Trophoblast cell (in vitro differentiated cells and primary cell): ENCODE data around the gene NCK2.

Experiments used
- DNase-seq, 2 donors: peaks; one replicate each; pipeline ENCODE4 v3.0.0-alpha.2; 2016
- H2AFZ ChIP-seq: 2 replicates; pipeline ENCODE4 v1.6.1; 2013; ENCODE audit warnings: low read length, moderate library complexity, mild to moderate bottlenecking; ENCODE audit not compliant: insufficient read depth, poor library complexity
- H2AK5ac ChIP-seq: 2 replicates; pipeline ENCODE4 v1.6.1; 2013; ENCODE audit warnings: mild to moderate bottlenecking, low read length
- H2BK120ac ChIP-seq: 2 replicates; pipeline ENCODE4 v1.6.1; 2013; ENCODE audit warnings: low read length, mild to moderate bottlenecking, moderate library complexity; ENCODE audit not compliant: insufficient read depth, poor library complexity
- H2BK12ac ChIP-seq: 2 replicates; pipeline ENCODE4 v1.6.1; 2013; ENCODE audit warnings: mild to moderate bottlenecking, low read length, moderate library complexity
- H2BK5ac ChIP-seq: 2 replicates; pipeline ENCODE4 v1.6.1; 2013; ENCODE audit warnings: low read length, low read depth, moderate library complexity, mild to moderate bottlenecking; ENCODE audit not compliant: poor library complexity
- H3K14ac ChIP-seq: 2 replicates; pipeline ENCODE4 v1.6.1; 2013; ENCODE audit warnings: mild to moderate bottlenecking, low read length
- H3K18ac ChIP-seq: 2 replicates; pipeline ENCODE4 v1.6.1; 2013; ENCODE audit warnings: mild to moderate bottlenecking, low read length
- H3K23ac ChIP-seq: 2 replicates; pipeline ENCODE4 v1.6.1; 2013; ENCODE audit warnings: low read length
- H3K27ac ChIP-seq: 2 replicates; pipeline ENCODE4 v1.5.1; 2013; ENCODE audit warnings: low read depth, mild to moderate bottlenecking, inconsistent platforms, low read length, moderate library complexity
- H3K27me3 ChIP-seq: 2 replicates; pipeline ENCODE4 v1.6.1; 2013; ENCODE audit warnings: inconsistent platforms, mild to moderate bottlenecking, low read length, moderate library complexity; ENCODE audit not compliant: insufficient read depth
- H3K36me3 ChIP-seq, 2 experiments: 1 replicate in 1 of 2; 2 replicates in 1 of 2; pipeline ENCODE4 v1.6.1; 2013; ENCODE audit warnings: low read length in 2 of 2, mild to moderate bottlenecking in 2 of 2, moderate library complexity in 1 of 2; ENCODE audit not compliant: insufficient read depth in 2 of 2, control insufficient read depth in 1 of 2
- H3K4ac ChIP-seq: 2 replicates; pipeline ENCODE4 v1.6.1; 2013; ENCODE audit warnings: low read depth, mild to moderate bottlenecking, low read length, moderate library complexity
- H3K4me1 ChIP-seq, 2 experiments: 1 replicate in 1 of 2; 2 replicates in 1 of 2; pipeline ENCODE4 v1.6.1; 2013; ENCODE audit warnings: low read length in 2 of 2, mild to moderate bottlenecking in 2 of 2, moderate library complexity in 1 of 2; ENCODE audit not compliant: insufficient read depth in 2 of 2, control insufficient read depth in 1 of 2
- H3K4me2 ChIP-seq: 2 replicates; pipeline ENCODE4 v1.6.1; 2013; ENCODE audit warnings: inconsistent platforms, mild to moderate bottlenecking, low read length, moderate library complexity
- H3K4me3 ChIP-seq: 2 replicates; pipeline ENCODE4 v1.5.1; 2013; ENCODE audit warnings: mild to moderate bottlenecking, low read depth, low read length, inconsistent platforms
- H3K79me1 ChIP-seq: one replicate; pipeline ENCODE4 v1.6.1; 2013; ENCODE audit warnings: low read length
- H3K79me2 ChIP-seq: 2 replicates; pipeline ENCODE4 v1.6.1; 2013; ENCODE audit warnings: low read length, mild to moderate bottlenecking; ENCODE audit not compliant: control insufficient read depth, insufficient read depth, poor library complexity
- H3K9ac ChIP-seq: 2 replicates; pipeline ENCODE4 v1.6.1; 2013; ENCODE audit warnings: mild to moderate bottlenecking, low read length
- H3K9me3 ChIP-seq: 2 replicates; pipeline ENCODE4 v1.6.1; 2013; ENCODE audit warnings: low read depth, mild to moderate bottlenecking, control low read depth, inconsistent platforms, low read length; ENCODE audit not compliant: insufficient read depth
- H4K12ac ChIP-seq: 2 replicates; pipeline ENCODE4 v1.6.1; 2013; ENCODE audit warnings: low read depth, mild to moderate bottlenecking, low read length, moderate library complexity
- H4K8ac ChIP-seq: 2 replicates; pipeline ENCODE4 v1.6.1; 2013; ENCODE audit warnings: low read depth, mild to moderate bottlenecking, low read length, moderate library complexity
- H4K91ac ChIP-seq: one replicate; pipeline ENCODE4 v1.6.1; 2013; ENCODE audit warnings: low read depth, mild to moderate bottlenecking, low read length, moderate library complexity
- WGBS: extraction: QIAGEN DNeasy Blood & Tissue Kit; methylation state at CpG from one replicate; pipeline ENCODE4 v1.1.7; 2013; ENCODE audit warnings: missing lambda C conversion rate; ENCODE audit not compliant: insufficient read length, insufficient coverage; ENCODE audit errors: extremely low coverage; 5-methylcytosine and 5-hydroxymethylcytosine counted together

Gene NCK2

DNA sequence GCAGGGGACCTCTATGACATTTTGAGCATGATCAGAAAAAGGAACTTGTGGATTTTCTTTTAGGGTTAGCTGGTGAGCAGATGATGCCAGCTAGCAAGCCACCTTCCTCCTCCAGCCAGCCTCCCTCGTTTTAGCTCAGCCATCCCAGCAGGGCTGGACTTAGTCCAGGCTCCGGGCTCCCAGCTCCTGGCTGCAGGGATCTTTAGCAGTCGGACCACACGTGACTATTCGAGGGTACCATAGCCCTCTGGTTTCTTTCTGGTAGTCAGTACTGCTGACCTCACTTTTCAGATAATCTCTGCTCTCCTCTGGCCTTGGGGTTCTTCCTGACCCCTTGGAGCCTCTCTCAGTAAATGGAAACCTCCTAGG, 31.8 kb downstream of the NCK2 start:
- Histone ChIP-seq H3K79me1 (no peaks in the 10 kb centered on the region), H2AK5ac (no peak overlapping the region), H3K4me1 (no peaks in the 10 kb centered on the region), H3K27me3 (no peaks in the 10 kb centered on the region), H4K91ac (no peak overlapping the region), H3K23ac (no peak overlapping the region), H3K14ac (no peak overlapping the region), H2BK120ac (no peak overlapping the region), H3K4ac (peak overlapping the region; percentile 19), H4K8ac (no peak overlapping the region), H2AFZ (no peak overlapping the region), H2BK12ac (no peak overlapping the region), H3K36me3 (peaks cover 2 to 6% of the 10 kb centered on the region in 2 experiments), H4K12ac (no peak overlapping the region), H3K9ac (no peak overlapping the region), H3K18ac (no peak overlapping the region), H2BK5ac (no peak overlapping the region), H3K4me2 (no peak overlapping the region), H3K27ac (no peak overlapping the region), H3K79me2 (peaks cover 8% of the 10 kb centered on the region), H3K9me3 (no peaks in the 10 kb centered on the region), H3K4me3 (no peak overlapping the region)
- WGBS: no CpG with 5 or more reads among the region's 5 CpGs
- DNase-seq: no peak

DNA sequence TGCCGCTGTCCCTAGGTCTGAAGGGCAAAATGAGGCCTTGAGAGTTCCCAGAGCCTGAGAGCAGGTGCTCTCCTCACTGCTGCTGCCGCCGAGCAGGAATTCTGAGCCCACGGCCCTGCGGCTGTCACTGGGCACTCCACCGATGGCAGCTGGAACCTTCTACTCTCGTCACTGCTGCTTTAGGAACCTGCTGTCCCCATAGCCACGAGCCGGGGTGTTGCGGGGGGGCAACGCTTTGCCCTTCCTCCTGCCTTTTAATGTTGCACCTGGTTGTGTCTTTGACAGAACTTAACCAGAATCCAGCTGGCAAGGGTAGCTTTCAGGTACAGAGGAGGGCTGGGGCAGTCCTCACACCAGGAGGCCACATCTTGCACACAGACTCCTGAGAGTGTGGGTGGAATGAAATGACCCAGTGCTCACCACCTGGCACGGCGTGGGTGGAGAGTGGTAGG, 32.3 kb downstream of the NCK2 start:
- Histone ChIP-seq H3K36me3 (peaks cover 2 to 6% of the 10 kb centered on the region in 2 experiments), H2AK5ac (no peak overlapping the region), H2AFZ (no peak overlapping the region), H3K4me3 (peak overlapping the region; percentile 26), H3K4me2 (no peak overlapping the region), H3K27me3 (no peaks in the 10 kb centered on the region), H3K27ac (no peak overlapping the region), H2BK120ac (no peak overlapping the region), H3K9ac (no peak overlapping the region), H2BK12ac (no peak overlapping the region), H3K23ac (no peak overlapping the region), H3K14ac (no peak overlapping the region), H2BK5ac (no peak overlapping the region), H3K4ac (no peak overlapping the region), H3K4me1 (no peaks in the 10 kb centered on the region), H3K18ac (no peak overlapping the region), H3K79me1 (no peaks in the 10 kb centered on the region), H3K79me2 (peaks cover 8% of the 10 kb centered on the region), H3K9me3 (no peaks in the 10 kb centered on the region), H4K12ac (no peak overlapping the region), H4K8ac (no peak overlapping the region), H4K91ac (no peak overlapping the region)
- DNase-seq: no peak
- WGBS: no CpG with 5 or more reads among the region's 13 CpGs

DNA sequence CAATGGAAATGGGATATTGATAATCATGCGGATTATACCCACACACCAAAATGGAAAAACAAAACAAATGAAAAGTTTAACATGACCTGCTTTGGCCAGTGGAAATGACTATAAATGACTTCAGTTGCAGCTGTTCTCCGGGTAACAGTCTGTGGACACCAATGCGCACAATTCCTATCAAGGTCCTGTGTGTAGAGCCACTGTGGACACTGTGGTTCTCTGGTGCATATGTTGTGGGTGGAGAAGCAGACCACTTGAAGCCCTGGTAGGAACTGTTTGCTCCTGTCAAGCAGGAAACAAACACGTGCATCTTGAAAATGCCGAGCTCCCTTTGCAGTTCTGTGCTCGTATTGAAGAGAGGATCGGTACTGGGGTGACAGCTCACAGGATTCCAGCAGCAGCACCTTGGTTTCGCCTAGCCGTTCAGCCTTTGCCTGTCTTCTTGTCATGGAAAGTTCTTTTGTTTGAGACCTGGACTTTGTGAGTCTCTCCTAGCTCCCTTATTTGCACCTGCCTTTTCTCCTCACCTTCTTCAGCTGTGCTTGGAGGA, 32.9 kb downstream of the NCK2 start:
- H3K4me1 ChIP-seq: no peaks in the 10 kb centered on the region
- H2BK12ac ChIP-seq: no peak overlapping the region
- no peaks in the 10 kb centered on the region for H3K79me1 ChIP-seq
- no peak overlapping the region for H2AK5ac ChIP-seq
- H3K36me3 ChIP-seq: peaks cover 2 to 6% of the 10 kb centered on the region in 2 experiments
- H2BK120ac ChIP-seq: no peak overlapping the region
- no peak overlapping the region for H3K9ac ChIP-seq
- H3K9me3 ChIP-seq: no peaks in the 10 kb centered on the region
- WGBS: no CpG with 5 or more reads among the region's 9 CpGs
- H3K18ac ChIP-seq: no peak overlapping the region
- H4K8ac ChIP-seq: no peak overlapping the region
- H3K4ac ChIP-seq: no peak overlapping the region
- H3K14ac ChIP-seq: no peak overlapping the region
- no peak overlapping the region for H3K23ac ChIP-seq
- H4K91ac ChIP-seq: no peak overlapping the region
- no peaks in the 10 kb centered on the region for H3K27me3 ChIP-seq
- no peak overlapping the region for H3K27ac ChIP-seq
- no peak overlapping the region for H4K12ac ChIP-seq
- H2AFZ ChIP-seq: no peak overlapping the region
- H2BK5ac ChIP-seq: no peak overlapping the region
- no peak for DNase-seq
- peaks cover 6% of the 10 kb centered on the region for H3K79me2 ChIP-seq
- no peak overlapping the region for H3K4me3 ChIP-seq
- H3K4me2 ChIP-seq: no peak overlapping the region

DNA sequence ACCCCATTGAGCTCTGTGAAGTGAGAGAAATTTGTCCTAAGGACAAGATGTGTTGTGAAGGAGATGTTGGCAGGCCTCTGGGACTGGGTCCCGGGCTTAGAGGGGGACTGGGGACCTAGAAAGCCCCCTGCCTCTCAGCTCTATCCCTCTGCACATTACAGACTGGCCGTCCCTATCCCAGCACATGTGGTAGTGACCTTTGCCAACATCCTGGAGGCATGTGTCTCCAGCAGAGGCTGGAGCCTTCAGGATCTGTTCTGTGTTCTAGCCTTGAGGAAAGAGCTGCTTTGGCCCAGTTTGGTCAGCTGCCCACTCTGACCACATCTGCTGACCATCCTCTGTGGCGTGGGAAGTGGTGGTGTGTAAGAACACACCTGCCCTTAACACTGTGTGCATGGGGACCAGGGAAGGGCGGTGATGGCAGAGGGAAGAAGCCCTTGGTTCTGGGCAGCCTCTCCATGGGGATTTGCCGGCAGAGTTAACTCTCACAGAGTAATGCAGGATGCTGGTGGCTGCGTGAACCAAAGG, 33.4 kb downstream of the NCK2 start:
- WGBS: no CpG with 5 or more reads among the region's 6 CpGs
- no peak overlapping the region for H3K4me2 ChIP-seq
- no peaks in the 10 kb centered on the region for H3K4me1 ChIP-seq
- DNase-seq: no peak
- H4K8ac ChIP-seq: no peak overlapping the region
- H2BK12ac ChIP-seq: no peak overlapping the region
- no peak overlapping the region for H3K14ac ChIP-seq
- no peak overlapping the region for H2AFZ ChIP-seq
- peaks cover 6% of the 10 kb centered on the region for H3K79me2 ChIP-seq
- H3K27ac ChIP-seq: no peak overlapping the region
- H3K9me3 ChIP-seq: no peaks in the 10 kb centered on the region
- H3K18ac ChIP-seq: no peak overlapping the region
- H3K79me1 ChIP-seq: no peaks in the 10 kb centered on the region
- no peaks in the 10 kb centered on the region for H3K27me3 ChIP-seq
- no peak overlapping the region for H4K91ac ChIP-seq
- no peak overlapping the region for H3K4me3 ChIP-seq
- no peak overlapping the region for H3K9ac ChIP-seq
- no peak overlapping the region for H2BK120ac ChIP-seq
- H3K36me3 ChIP-seq: peaks cover 3 to 5% of the 10 kb centered on the region in 2 experiments
- H2AK5ac ChIP-seq: no peak overlapping the region
- no peak overlapping the region for H4K12ac ChIP-seq
- no peak overlapping the region for H3K4ac ChIP-seq
- no peak overlapping the region for H2BK5ac ChIP-seq
- no peak overlapping the region for H3K23ac ChIP-seq
